ENCODE data around the gene TCTN2. TPM values are rescaled to one million over a fixed set of nuclear protein-coding genes. Genes with fewer than 3 reads are reported as not detected.

The TCTN2 gene
- total RNA-seq, 2 donors from 2014 or later, result 15.2 to 20.7 TPM

GRCh38 chr12:123683964-123684363 lies 13.1 kb downstream of the TCTN2 start:
- intact Hi-C loops (cut with DNase I), result no loop called here
- Histone ChIP-seq H3K4me3 (no peak overlapping the region), H3K27ac (no peak overlapping the region), H3K36me3 (no peaks in the 10 kb centered on the region), H3K4me1 (replicated peaks) (no peaks in the 10 kb centered on the region), H3K27me3 (replicated peaks; ENCODE audit: insufficient read depth) (no peaks in the 10 kb centered on the region), H3K9me3 (no peaks in the 10 kb centered on the region)
- TF ChIP-seq CTCF (IDR thresholded peaks at IDR 0.05) (no peak), POLR2AphosphoS5 (IDR thresholded peaks at IDR 0.05) (no peak), POLR2A (IDR thresholded peaks at IDR 0.05) (no peak)
- no peak for DNase-seq (ENCODE audit: low spot score)
- WGBS, result 90% methylated on average over 3 of the region's 3 CpGs

DNA sequence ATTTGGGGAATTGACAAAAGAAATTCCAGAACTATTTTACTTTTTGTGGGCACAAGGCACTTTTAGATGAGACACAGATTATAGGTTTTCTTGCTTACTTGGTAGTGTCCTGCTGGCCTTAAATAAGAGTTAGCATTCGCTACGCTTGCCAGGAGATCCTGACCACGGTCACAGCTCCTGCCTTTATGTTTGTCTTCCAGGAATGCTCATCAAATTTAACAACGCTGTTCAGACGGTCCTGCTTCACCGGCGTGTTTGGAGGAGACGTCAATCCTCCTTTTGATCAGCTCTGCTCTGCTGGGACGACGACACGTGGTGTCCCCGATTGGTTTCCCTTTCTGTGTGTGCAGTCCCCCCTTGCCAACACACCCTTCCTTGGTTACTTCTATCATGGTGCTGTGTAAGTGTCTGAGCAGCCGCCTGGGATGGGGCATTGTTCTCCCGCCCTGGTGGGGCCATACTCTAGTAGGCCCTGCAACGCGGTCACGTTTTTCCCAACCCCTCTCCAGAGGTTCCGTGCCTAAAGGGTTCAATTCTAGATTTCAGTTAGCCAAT lies 15.8 kb downstream of the TCTN2 start:
- Histone ChIP-seq H3K9me3 (no peaks in the 10 kb centered on the region), H3K27me3 (replicated peaks; ENCODE audit: insufficient read depth) (no peaks in the 10 kb centered on the region), H3K36me3 (no peaks in the 10 kb centered on the region), H3K4me3 (no peak overlapping the region), H3K27ac (peak overlapping the region; percentile 31 to 85), H3K4me1 (replicated peaks) (peaks cover 14% of the 10 kb centered on the region)
- intact Hi-C loops (cut with DNase I), result no loop called here
- 64% methylated on average over 18 of the region's 18 CpGs for WGBS
- peak; percentile 77 for DNase-seq (ENCODE audit: low spot score)
- TF ChIP-seq POLR2AphosphoS5 (IDR thresholded peaks at IDR 0.05) (peak; percentile 86), CTCF (IDR thresholded peaks at IDR 0.05) (no peak)

DNA sequence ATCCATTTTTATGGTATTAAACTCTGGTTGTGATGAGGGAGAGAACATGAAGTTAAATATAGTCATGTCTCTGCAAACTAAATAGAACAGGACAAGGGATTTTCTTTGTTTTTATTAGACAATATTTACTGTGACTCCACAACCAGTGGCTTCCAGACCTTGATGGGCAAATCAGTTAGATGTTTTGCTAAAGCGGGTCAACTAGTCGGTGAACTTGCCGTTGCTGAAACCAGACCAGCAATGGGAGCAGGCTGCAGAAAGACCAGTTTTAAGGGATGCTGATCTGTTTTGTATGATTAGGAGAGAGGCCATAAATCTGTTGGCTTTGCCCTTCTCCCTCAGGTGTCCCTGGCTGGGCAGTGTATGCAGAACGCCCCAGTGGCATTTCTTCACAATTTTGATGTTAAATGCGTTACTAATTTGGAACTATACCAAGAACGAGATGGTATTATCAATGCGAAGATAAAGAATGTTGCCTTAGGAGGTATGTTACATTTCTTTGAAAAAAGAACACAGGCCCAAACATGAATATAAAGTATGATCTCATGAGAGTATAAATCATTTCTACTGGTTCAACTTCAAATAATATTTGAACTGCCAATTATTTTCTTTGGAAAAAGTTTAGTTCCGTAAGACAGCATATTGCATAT lies 19.4 kb downstream of the TCTN2 start:
- H3K27me3 ChIP-seq (replicated peaks; ENCODE audit: insufficient read depth), result no peaks in the 10 kb centered on the region
- WGBS, result 55% methylated on average over 8 of the region's 8 CpGs
- peak overlapping the region; percentile 59 to 85 for H3K27ac ChIP-seq
- intact Hi-C loops (cut with DNase I), result no loop called here
- DNase-seq (ENCODE audit: low spot score), result peak; percentile 73
- no peaks in the 10 kb centered on the region for H3K9me3 ChIP-seq
- no peak overlapping the region for H3K4me3 ChIP-seq
- no peaks in the 10 kb centered on the region for H3K36me3 ChIP-seq
- peaks cover 14% of the 10 kb centered on the region for H3K4me1 ChIP-seq (replicated peaks)
- no peak for TF ChIP-seq CTCF (IDR thresholded peaks at IDR 0.05)
- TF ChIP-seq POLR2AphosphoS5 (IDR thresholded peaks at IDR 0.05), result peak; percentile 86

DNA sequence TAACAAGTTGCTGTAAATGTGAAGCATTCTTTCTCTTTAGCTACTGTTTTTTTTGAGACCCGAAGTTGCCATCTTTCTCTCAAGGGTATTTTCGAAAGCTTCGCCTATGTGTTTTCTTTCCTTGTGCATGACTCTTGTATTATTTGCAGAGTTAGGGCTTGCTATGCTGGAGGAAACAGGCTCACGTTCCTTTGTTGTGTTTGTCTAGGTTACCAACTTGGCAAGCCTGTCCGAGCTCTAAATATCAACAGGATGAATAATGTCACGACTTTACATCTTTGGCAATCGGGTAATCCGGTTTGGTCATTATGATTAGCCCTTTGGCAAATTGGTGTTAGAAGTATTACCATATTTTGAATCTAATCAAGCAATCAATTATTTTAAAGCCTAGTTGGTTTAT lies 25.3 kb downstream of the TCTN2 start:
- Histone ChIP-seq H3K27me3 (replicated peaks; ENCODE audit: insufficient read depth) (no peaks in the 10 kb centered on the region), H3K9me3 (no peaks in the 10 kb centered on the region), H3K4me3 (no peak overlapping the region), H3K27ac (peak overlapping the region; percentile 56 to 67), H3K4me1 (replicated peaks) (no peaks in the 10 kb centered on the region), H3K36me3 (peaks cover 0 to 5% of the 10 kb centered on the region in 2 donors)
- DNase-seq (ENCODE audit: low spot score), result peak; percentile 42
- TF ChIP-seq POLR2AphosphoS5 (IDR thresholded peaks at IDR 0.05) (peak; percentile 44), POLR2A (IDR thresholded peaks at IDR 0.05) (no peak), CTCF (IDR thresholded peaks at IDR 0.05) (no peak)
- intact Hi-C loops (cut with DNase I), result no loop called here
- WGBS, result 55% methylated on average over 8 of the region's 8 CpGs

DNA sequence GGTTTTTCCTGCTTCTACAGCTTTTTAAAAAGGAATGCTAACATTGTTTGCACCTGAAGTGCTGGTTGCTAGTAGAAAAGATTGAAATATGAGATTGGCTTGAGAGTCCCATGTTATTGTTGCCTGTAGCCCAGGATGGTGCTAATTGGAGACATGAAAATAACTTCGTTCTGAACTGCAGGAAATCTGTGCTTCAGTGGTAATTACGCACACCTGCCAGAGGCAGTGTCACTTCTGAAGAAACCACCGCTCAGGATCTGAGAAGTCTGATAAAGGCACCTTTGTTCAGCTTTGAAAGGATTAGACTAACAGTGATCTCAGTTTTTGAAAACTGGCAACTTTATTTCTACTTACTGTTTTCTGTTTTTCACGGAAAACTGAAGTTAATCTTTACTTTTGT lies 25.7 kb downstream of the TCTN2 start:
- WGBS, result 53% methylated on average over 4 of the region's 4 CpGs
- H3K27ac ChIP-seq, result peak overlapping the region; percentile 56 to 67
- TF ChIP-seq POLR2AphosphoS5 (IDR thresholded peaks at IDR 0.05) (no peak), CTCF (IDR thresholded peaks at IDR 0.05) (no peak), POLR2A (IDR thresholded peaks at IDR 0.05) (no peak)
- no peaks in the 10 kb centered on the region for H3K9me3 ChIP-seq
- no peaks in the 10 kb centered on the region for H3K4me1 ChIP-seq (replicated peaks)
- intact Hi-C loops (cut with DNase I), result no loop called here
- no peak for DNase-seq (ENCODE audit: low spot score)
- H3K4me3 ChIP-seq, result no peak overlapping the region
- no peaks in the 10 kb centered on the region for H3K27me3 ChIP-seq (replicated peaks; ENCODE audit: insufficient read depth)
- peaks cover 0 to 5% of the 10 kb centered on the region in 2 donors for H3K36me3 ChIP-seq
